Brain microvascular endothelial cell (primary cell): Measurements from ENCODE around the gene SETD1A.

Experiments
- DNase-seq: peaks from one replicate; pipeline ENCODE4 v3.0.0-alpha.2; 2020
- H3K27ac ChIP-seq: fragments of 250-450 bp; sonication (Bioruptor Pico); 2 replicates; pipeline ENCODE4 v1.5.1; 2020; ENCODE audit warnings: mild to moderate bottlenecking, moderate library complexity
- H3K27me3 ChIP-seq: fragments of 250-450 bp; sonication (Bioruptor Pico); replicated peaks from 2 replicates; pipeline ENCODE4 v1.5.1; 2020; ENCODE audit warnings: mild to moderate bottlenecking
- H3K36me3 ChIP-seq: fragments of 250-450 bp; sonication (Bioruptor Pico); replicated peaks from 2 replicates; pipeline ENCODE4 v1.5.1; 2020; ENCODE audit warnings: mild to moderate bottlenecking
- H3K4me3 ChIP-seq: 2 replicates; pipeline ENCODE4 v1.5.1; 2011; ENCODE audit warnings: low read depth, mild to moderate bottlenecking, control low read depth, low read length, moderate library complexity
- CTCF ChIP-seq: IDR thresholded peaks from 2 replicates; pipeline ENCODE4 v1.5.1; 2011; ENCODE audit warnings: low read depth, mild to moderate bottlenecking, moderate library complexity, low read length, control low read depth, inconsistent platforms; ENCODE audit errors: missing control alignments
- in situ Hi-C: cut with HindIII; loops from 2 replicates; pipeline ENCODE4 v1.10.0; 2017; ENCODE audit warnings: low sequenced_read_pairs, low pct_ligation_motif_present

SETD1A gene

GRCh38 chr16:30948667-30949649 lies 8.6 kb upstream of the SETD1A start, which contains the start of gene ORAI3:
Gene ORAI3, plus strand, starts transcription at chr16:30949068. Its CDS starts 222 bp downstream, at chr16:30949290.
- Histone ChIP-seq H3K27ac (peak within 1 kb of the TSS; percentile 58), H3K36me3 (peaks cover 8% of the 10 kb centered on the region), H3K27me3 (no peaks in the 10 kb centered on the region), H3K4me3 (peak within 1 kb of the TSS; percentile 75)
- in situ Hi-C loops = loop anchor here (25.0 kb wide), 1 partner anchor 513 kb away; the partner anchor contains the start of genes ARMC5 and TGFB1I1
- peak; percentile 29 for DNase-seq
- TF ChIP-seq CTCF = no peak

- Histone ChIP-seq H3K36me3 (peaks cover 3% of the 10 kb centered on the region), H3K27me3 (no peaks in the 10 kb centered on the region), H3K27ac (no peak overlapping the region), H3K4me3 (peak overlapping the region; percentile 75)
- in situ Hi-C loops = loop anchor here (25.0 kb wide), 1 partner anchor 512 kb away; the partner anchor contains the start of genes ARMC5 and TGFB1I1
- peak; percentile 46 for DNase-seq
- peak; percentile 24 for TF ChIP-seq CTCF
Measured at GRCh38 chr16:30949650-30950515, 7.7 kb upstream of the SETD1A start.

- Histone ChIP-seq H3K27me3 (no peaks in the 10 kb centered on the region), H3K4me3 (peak overlapping the region; percentile 75), H3K36me3 (peaks cover 3% of the 10 kb centered on the region), H3K27ac (no peak overlapping the region)
- no peak for TF ChIP-seq CTCF
- in situ Hi-C loops = no loop called here
- no peak for DNase-seq
Measured at GRCh38 chr16:30950516-30951065, 7.0 kb upstream of the SETD1A start.

- no peak for TF ChIP-seq CTCF
- peaks cover 3% of the 10 kb centered on the region for H3K36me3 ChIP-seq
- H3K27me3 ChIP-seq = no peaks in the 10 kb centered on the region
- no peak overlapping the region for H3K4me3 ChIP-seq
- no peak overlapping the region for H3K27ac ChIP-seq
- in situ Hi-C loops = no loop called here
- no peak for DNase-seq
Measured at GRCh38 chr16:30951193-30951592, 6.4 kb upstream of the SETD1A start.

- Histone ChIP-seq H3K4me3 (no peak overlapping the region), H3K27ac (no peak overlapping the region)
- in situ Hi-C loops = no loop called here
Measured at GRCh38 chr16:30951750-30952149, 5.8 kb upstream of the SETD1A start.

More at GRCh38 chr16:30951750-30952149, 5.8 kb upstream of the SETD1A start:
- no peak for TF ChIP-seq CTCF
- H3K36me3 ChIP-seq = peaks cover 3% of the 10 kb centered on the region
- no peaks in the 10 kb centered on the region for H3K27me3 ChIP-seq
- DNase-seq = no peak
